Measurements from ENCODE around the gene NUDT4B.
"Not testable (repeated sequence)": the region's sequence is repeated elsewhere in the genome, so short reads cannot be mapped to it uniquely, and the experiment has no call there.

The NUDT4B gene

DNA sequence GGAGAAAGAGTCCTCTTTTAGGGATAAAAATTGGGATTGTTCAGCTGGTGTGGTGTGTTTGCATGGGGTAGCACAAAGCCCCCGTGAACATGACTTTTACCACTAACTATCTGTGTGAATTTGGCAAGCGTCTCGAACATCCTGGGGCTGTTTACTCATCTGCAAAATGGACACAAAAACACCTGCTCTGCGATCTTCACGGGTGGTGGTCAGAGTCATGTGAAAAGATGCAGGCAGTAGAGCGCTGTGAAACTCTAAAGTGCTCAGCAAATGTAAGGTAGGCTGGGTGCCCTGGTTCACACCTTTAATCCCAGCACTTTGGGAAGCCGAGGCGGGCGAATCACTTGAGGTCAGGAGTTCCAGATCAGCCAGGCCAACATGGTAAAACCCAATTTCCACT lies 27.7 kb upstream of the NUDT4B start:
- not testable (repeated sequence) for H3K9me3 ChIP-seq (ENCODE audit: control insufficient read depth, low read length); H3K27ac ChIP-seq (ENCODE audit: low read depth, low read length, severe bottlenecking); H3K4me1 ChIP-seq (ENCODE audit: control insufficient read depth, insufficient read depth, low read length, poor library complexity, severe bottlenecking); H3K4me3 ChIP-seq (ENCODE audit: extremely low read depth, insufficient read depth, low read length, poor library complexity, severe bottlenecking); H3K36me3 ChIP-seq (ENCODE audit: control insufficient read depth, insufficient read depth, low read length)
- no CpG with 5 or more reads among the region's 9 CpGs for WGBS, 2 experiments (ENCODE audit: insufficient coverage in 2 of 2)

DNA sequence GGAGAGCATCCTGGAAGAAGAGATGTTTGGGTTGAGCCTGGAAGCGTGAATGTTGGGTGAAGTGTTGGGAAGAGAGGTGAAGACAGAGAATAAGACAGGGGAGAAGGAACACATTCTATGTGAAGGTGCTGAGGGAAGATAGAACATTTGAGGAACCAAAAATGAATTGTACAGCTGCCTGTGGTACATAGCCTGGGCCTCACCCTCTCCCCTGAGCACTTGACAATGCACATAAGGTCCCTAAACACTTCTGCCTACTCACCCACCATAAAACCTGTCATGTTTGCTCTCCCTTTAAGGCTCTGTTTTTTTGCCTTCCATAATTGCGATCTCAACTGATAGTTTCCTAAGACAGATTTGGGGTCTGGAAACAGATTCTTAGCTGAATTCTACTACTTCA lies 25.8 kb upstream of the NUDT4B start:
- not testable (repeated sequence) for H3K9me3 ChIP-seq (ENCODE audit: control insufficient read depth, low read length); H3K36me3 ChIP-seq (ENCODE audit: control insufficient read depth, insufficient read depth, low read length); H3K27ac ChIP-seq (ENCODE audit: low read depth, low read length, severe bottlenecking); H3K4me3 ChIP-seq (ENCODE audit: extremely low read depth, insufficient read depth, low read length, poor library complexity, severe bottlenecking); H3K4me1 ChIP-seq (ENCODE audit: control insufficient read depth, insufficient read depth, low read length, poor library complexity, severe bottlenecking)
- no CpG with 5 or more reads among the region's 2 CpGs for WGBS, 2 experiments (ENCODE audit: insufficient coverage in 2 of 2)

DNA sequence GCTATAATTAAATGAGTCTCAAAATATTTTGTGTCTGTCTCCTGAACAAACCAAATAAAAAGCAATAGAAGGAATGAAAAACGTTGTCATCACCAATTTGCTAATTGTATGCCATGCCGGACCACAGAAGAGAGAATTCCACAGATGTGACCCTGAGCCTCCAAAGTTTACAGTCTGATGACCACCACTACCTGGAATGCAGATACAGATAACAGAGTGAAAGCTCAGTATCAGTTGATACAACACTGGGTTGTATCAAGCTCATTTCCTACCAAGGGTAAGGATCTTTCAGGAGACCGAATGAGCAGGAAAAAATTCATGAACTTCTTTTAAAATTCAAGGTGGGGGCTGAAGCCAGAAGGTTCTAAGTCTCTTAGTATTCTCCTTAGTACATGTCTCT lies 25.1 kb upstream of the NUDT4B start:
- not testable (repeated sequence) for H3K9me3 ChIP-seq (ENCODE audit: control insufficient read depth, low read length); H3K4me1 ChIP-seq (ENCODE audit: control insufficient read depth, insufficient read depth, low read length, poor library complexity, severe bottlenecking); H3K4me3 ChIP-seq (ENCODE audit: extremely low read depth, insufficient read depth, low read length, poor library complexity, severe bottlenecking); H3K27ac ChIP-seq (ENCODE audit: low read depth, low read length, severe bottlenecking); H3K36me3 ChIP-seq (ENCODE audit: control insufficient read depth, insufficient read depth, low read length)
- no CpG with 5 or more reads among the region's 3 CpGs for WGBS, 2 experiments (ENCODE audit: insufficient coverage in 2 of 2)

DNA sequence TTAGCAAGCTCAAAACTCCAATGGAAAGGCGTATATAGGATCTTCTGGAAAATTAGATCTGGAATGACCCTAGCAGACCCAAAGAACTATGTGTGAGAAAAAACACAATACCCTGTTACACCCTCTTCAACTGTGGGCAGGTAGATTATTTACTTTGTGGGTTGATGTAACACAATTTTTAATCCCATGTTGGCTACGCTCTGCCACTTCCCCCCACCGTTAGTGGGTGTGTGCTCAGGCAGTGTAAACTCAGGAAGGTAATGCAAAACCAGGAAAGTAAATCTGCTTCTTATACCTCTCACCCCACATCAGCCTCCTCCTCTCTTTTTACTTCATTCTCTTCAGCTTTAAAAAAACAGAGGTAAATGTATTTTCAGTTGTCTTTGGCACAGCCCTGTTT lies 23.7 kb upstream of the NUDT4B start:
- not testable (repeated sequence) for H3K36me3 ChIP-seq (ENCODE audit: control insufficient read depth, insufficient read depth, low read length); H3K4me1 ChIP-seq (ENCODE audit: control insufficient read depth, insufficient read depth, low read length, poor library complexity, severe bottlenecking); H3K4me3 ChIP-seq (ENCODE audit: extremely low read depth, insufficient read depth, low read length, poor library complexity, severe bottlenecking); H3K9me3 ChIP-seq (ENCODE audit: control insufficient read depth, low read length); H3K27ac ChIP-seq (ENCODE audit: low read depth, low read length, severe bottlenecking)
- WGBS, 2 experiments (ENCODE audit: insufficient coverage in 2 of 2), result no CpG with 5 or more reads among the region's 3 CpGs

DNA sequence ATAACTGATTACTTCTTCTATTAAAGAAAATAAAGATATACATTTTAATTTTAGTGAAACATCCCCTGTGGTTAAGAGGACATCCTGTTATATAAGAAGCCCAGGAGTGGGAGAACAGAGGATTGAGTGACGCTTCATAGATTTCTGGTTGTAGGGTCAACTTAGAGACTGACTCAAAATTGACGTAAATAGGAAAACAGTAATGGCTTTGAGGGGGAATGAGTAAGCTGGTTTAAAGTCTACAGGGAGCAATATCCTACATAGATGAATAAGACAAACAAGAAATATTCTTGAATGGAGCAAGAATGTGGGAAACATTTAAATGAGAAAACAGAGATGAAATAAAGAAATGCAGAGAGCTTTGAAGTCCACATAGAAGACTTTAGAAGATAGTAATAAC lies 20.7 kb upstream of the NUDT4B start:
- H3K9me3 ChIP-seq (ENCODE audit: control insufficient read depth, low read length); H3K4me1 ChIP-seq (ENCODE audit: control insufficient read depth, insufficient read depth, low read length, poor library complexity, severe bottlenecking); H3K27ac ChIP-seq (ENCODE audit: low read depth, low read length, severe bottlenecking); H3K36me3 ChIP-seq (ENCODE audit: control insufficient read depth, insufficient read depth, low read length); H3K4me3 ChIP-seq (ENCODE audit: extremely low read depth, insufficient read depth, low read length, poor library complexity, severe bottlenecking): not testable (repeated sequence)
- WGBS, 2 experiments (ENCODE audit: insufficient coverage in 2 of 2), result no CpG with 5 or more reads among the region's 2 CpGs

DNA sequence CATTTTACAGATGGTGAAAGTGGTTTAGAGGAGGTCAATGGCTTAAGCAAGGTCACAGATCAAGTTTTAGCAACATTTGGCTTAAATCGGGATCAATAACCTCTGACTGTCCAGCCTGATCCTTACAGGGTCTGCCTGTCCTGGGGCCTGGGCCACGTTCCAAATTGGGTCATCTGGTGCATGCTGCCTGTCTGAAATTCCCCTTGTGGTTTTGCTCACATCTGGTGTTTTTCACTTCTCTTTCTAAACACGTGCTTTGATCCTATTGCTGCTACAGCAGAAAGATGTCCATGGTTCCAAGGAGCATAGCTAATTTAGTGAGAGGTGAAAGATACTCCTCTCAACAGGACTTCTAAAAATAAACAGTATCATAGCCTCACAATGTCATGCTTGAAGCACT lies 19.4 kb upstream of the NUDT4B start:
- H3K9me3 ChIP-seq (ENCODE audit: control insufficient read depth, low read length); H3K36me3 ChIP-seq (ENCODE audit: control insufficient read depth, insufficient read depth, low read length); H3K4me1 ChIP-seq (ENCODE audit: control insufficient read depth, insufficient read depth, low read length, poor library complexity, severe bottlenecking); H3K4me3 ChIP-seq (ENCODE audit: extremely low read depth, insufficient read depth, low read length, poor library complexity, severe bottlenecking); H3K27ac ChIP-seq (ENCODE audit: low read depth, low read length, severe bottlenecking): not testable (repeated sequence)
- WGBS, 2 experiments (ENCODE audit: insufficient coverage in 2 of 2), result no CpG with 5 or more reads among the region's 3 CpGs

DNA sequence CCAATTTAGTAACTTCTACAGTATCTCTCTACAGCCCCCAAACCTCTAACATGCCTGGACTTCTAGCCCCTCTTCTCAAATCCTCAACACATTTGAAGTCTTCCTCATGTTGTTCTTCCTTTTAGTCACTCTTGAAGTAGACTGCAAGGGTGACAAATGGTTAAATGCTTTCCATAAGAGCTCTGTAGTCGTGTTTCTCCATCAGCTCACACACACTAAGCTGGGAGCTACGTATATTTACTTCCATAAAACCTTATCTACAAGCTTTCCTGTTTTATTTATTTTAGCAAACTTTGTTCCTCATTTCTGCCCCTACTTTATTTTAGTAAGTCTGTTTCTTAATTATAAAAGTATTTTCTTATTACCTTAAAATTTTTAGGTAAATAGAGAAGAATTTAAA lies 19.0 kb upstream of the NUDT4B start:
- no CpG with 5 or more reads among the region's 2 CpGs for WGBS, 2 experiments (ENCODE audit: insufficient coverage in 2 of 2)

DNA sequence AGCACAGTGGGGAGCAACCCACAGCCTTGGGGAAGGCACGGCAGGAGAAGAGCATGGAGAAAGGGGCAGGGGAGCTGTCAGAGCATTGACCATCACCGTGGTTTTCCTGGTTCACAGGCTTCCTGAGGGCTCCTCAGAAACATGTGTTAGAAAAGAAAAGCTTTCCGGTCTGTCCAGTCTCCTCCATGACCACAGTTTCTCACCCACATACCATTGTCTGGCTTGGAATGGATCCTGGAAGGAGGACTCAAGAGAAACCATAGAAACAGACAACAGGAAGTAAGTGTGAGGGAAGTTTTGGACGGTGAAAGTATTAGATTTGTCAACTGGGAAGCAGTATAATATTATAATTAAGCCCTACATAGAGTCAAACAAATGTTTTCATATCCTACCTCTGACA lies 16.3 kb upstream of the NUDT4B start:
- not testable (repeated sequence) for H3K4me1 ChIP-seq (ENCODE audit: control insufficient read depth, insufficient read depth, low read length, poor library complexity, severe bottlenecking); H3K36me3 ChIP-seq (ENCODE audit: control insufficient read depth, insufficient read depth, low read length); H3K4me3 ChIP-seq (ENCODE audit: extremely low read depth, insufficient read depth, low read length, poor library complexity, severe bottlenecking); H3K9me3 ChIP-seq (ENCODE audit: control insufficient read depth, low read length); H3K27ac ChIP-seq (ENCODE audit: low read depth, low read length, severe bottlenecking)
- WGBS, 2 experiments (ENCODE audit: insufficient coverage in 2 of 2), result no CpG with 5 or more reads among the region's 4 CpGs

More for the DNA sequence above, 19.0 kb upstream of the NUDT4B start:
- H3K4me1 ChIP-seq (ENCODE audit: control insufficient read depth, insufficient read depth, low read length, poor library complexity, severe bottlenecking); H3K9me3 ChIP-seq (ENCODE audit: control insufficient read depth, low read length); H3K36me3 ChIP-seq (ENCODE audit: control insufficient read depth, insufficient read depth, low read length); H3K27ac ChIP-seq (ENCODE audit: low read depth, low read length, severe bottlenecking); H3K4me3 ChIP-seq (ENCODE audit: extremely low read depth, insufficient read depth, low read length, poor library complexity, severe bottlenecking): not testable (repeated sequence)

DNA sequence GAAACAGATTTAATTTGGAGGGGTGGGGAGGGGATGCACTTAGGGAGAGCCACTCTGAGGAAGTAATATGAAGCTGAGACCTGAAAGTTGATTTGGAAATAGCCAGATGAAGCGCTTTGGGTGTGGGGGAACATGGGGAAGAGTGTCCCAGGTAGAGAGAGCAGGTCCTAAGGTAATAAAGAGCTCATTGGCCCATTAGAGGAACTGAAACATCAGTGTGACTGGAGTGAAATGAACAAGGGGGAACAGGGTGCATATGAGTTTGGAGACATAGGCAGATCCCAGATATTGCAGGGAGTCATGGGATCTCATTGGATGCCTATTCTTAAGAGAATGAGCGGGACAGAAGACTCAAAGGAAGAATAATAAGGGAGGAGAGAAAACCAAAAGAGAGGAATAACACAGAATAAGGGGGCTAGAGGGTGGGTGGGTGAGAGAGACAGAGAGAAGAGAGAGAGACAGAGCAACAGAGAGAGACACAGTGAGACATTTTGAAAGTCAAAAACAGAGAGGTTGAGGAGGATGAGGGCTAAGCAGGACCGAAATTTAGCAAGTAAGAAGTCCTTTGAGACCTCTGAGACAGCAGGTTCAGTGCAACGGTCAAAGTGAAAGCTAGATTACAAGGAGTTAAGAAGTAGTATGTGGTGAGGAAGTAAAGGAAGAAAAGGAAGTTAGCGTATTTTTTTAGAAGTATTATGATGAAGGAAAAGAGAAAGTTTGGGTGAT lies 14.8 kb upstream of the NUDT4B start:
- not testable (repeated sequence) for H3K4me1 ChIP-seq (ENCODE audit: control insufficient read depth, insufficient read depth, low read length, poor library complexity, severe bottlenecking); H3K9me3 ChIP-seq (ENCODE audit: control insufficient read depth, low read length); H3K36me3 ChIP-seq (ENCODE audit: control insufficient read depth, insufficient read depth, low read length); H3K4me3 ChIP-seq (ENCODE audit: extremely low read depth, insufficient read depth, low read length, poor library complexity, severe bottlenecking); H3K27ac ChIP-seq (ENCODE audit: low read depth, low read length, severe bottlenecking)
- no CpG with 5 or more reads among the region's 5 CpGs for WGBS, 2 experiments (ENCODE audit: insufficient coverage in 2 of 2)

DNA sequence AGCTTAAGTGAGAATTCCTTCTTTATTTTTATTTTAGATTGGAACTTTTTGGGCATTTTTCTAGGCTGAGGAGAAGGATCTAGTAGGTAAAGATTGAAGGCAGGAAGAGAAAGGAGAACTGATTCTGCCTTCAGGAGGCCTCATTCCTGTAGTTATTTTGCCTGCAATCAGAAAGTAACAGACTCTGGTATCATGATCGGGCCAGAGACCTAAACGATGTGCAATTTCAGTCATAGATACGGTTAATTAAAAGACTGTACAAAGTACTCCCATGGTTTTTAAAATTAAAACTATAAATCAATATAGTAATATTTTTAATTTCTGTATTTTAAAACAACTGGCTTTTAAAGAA lies 14.3 kb upstream of the NUDT4B start:
- WGBS, 2 experiments (ENCODE audit: insufficient coverage in 2 of 2), result no CpG with 5 or more reads among the region's 3 CpGs
- not testable (repeated sequence) for H3K4me1 ChIP-seq (ENCODE audit: control insufficient read depth, insufficient read depth, low read length, poor library complexity, severe bottlenecking); H3K9me3 ChIP-seq (ENCODE audit: control insufficient read depth, low read length); H3K27ac ChIP-seq (ENCODE audit: low read depth, low read length, severe bottlenecking); H3K36me3 ChIP-seq (ENCODE audit: control insufficient read depth, insufficient read depth, low read length); H3K4me3 ChIP-seq (ENCODE audit: extremely low read depth, insufficient read depth, low read length, poor library complexity, severe bottlenecking)

DNA sequence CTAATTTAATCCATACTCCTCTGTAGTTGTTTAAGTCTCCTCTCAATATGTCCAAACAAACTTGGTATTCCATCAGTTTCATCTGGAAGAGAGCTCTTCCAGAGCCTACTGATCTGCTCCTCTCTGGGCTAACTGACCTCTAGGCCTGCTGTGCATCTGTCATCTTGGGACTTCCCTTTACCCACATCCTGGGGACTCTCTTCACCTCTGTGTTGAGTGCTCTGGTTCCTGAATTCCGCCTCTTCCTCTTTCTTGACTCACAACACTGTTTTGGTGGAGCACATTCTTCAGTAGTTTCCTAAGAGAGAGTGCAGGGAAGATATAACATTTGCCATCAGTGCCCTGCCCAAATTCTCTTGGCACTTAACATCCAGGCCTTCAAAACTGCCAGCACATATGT lies 13.0 kb upstream of the NUDT4B start:
- H3K36me3 ChIP-seq (ENCODE audit: control insufficient read depth, insufficient read depth, low read length); H3K4me1 ChIP-seq (ENCODE audit: control insufficient read depth, insufficient read depth, low read length, poor library complexity, severe bottlenecking); H3K9me3 ChIP-seq (ENCODE audit: control insufficient read depth, low read length); H3K27ac ChIP-seq (ENCODE audit: low read depth, low read length, severe bottlenecking); H3K4me3 ChIP-seq (ENCODE audit: extremely low read depth, insufficient read depth, low read length, poor library complexity, severe bottlenecking): not testable (repeated sequence)
- WGBS, 2 experiments (ENCODE audit: insufficient coverage in 2 of 2), result no CpG with 5 or more reads among the region's 1 CpG

DNA sequence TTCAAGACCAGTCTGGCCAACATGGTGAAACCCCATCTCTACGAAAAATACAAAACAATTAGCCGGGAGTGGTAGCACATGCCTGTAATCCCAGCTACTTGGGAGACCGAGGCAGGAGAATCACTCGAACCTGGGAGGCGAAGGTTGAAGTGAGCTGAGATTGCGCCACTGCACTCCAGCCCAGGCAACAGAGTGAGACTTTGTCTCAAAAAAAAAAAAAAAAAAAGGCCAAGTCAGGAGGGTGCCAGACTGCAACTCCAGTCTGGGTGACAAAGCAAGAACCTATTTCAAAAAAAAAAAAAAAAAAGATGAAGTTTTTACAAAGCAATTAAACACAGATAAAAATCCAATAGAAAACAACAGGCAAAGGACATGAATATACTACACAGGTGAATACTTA lies 9.9 kb upstream of the NUDT4B start:
- not testable (repeated sequence) for H3K4me3 ChIP-seq (ENCODE audit: extremely low read depth, insufficient read depth, low read length, poor library complexity, severe bottlenecking); H3K27ac ChIP-seq (ENCODE audit: low read depth, low read length, severe bottlenecking); H3K4me1 ChIP-seq (ENCODE audit: control insufficient read depth, insufficient read depth, low read length, poor library complexity, severe bottlenecking); H3K36me3 ChIP-seq (ENCODE audit: control insufficient read depth, insufficient read depth, low read length); H3K9me3 ChIP-seq (ENCODE audit: control insufficient read depth, low read length)
- WGBS, 2 experiments (ENCODE audit: insufficient coverage in 2 of 2), result no CpG with 5 or more reads among the region's 6 CpGs
